Endothelial cell (in vitro differentiated cells): ENCODE measurements around the gene CMIP. TPM values are rescaled to one million over a fixed set of nuclear protein-coding genes. Genes with fewer than 3 reads are reported as not detected.
A peak's percentile ranks its signal among the peaks of the same experiment; 100 is the strongest.
"Not testable (repeated sequence)": the region's sequence is repeated elsewhere in the genome, so short reads cannot be mapped to it uniquely, and the experiment has no call there.

Experiments used
- DNase-seq: peaks from one replicate; pipeline ENCODE4 v3.0.0; 2021; ENCODE audit warnings: low spot score
- H3K27ac Mint-ChIP-seq: one replicate; pipeline ENCODE4 v1.8.0; 2021; ENCODE audit warnings: mixed read lengths, inconsistent platforms; ENCODE audit not compliant: unreplicated experiment
- H3K27me3 Mint-ChIP-seq: one replicate; pipeline ENCODE4 v1.8.0; 2021; ENCODE audit warnings: mild to moderate bottlenecking, moderate library complexity, mixed read lengths, inconsistent platforms; ENCODE audit not compliant: unreplicated experiment
- H3K36me3 Mint-ChIP-seq: one replicate; pipeline ENCODE4 v1.8.0; 2021; ENCODE audit warnings: mild to moderate bottlenecking, low read depth, mixed read lengths, inconsistent platforms; ENCODE audit not compliant: unreplicated experiment
- H3K4me1 Mint-ChIP-seq: one replicate; pipeline ENCODE4 v1.8.0; 2021; ENCODE audit warnings: mild to moderate bottlenecking, mixed read lengths, inconsistent platforms; ENCODE audit not compliant: unreplicated experiment
- H3K4me3 Mint-ChIP-seq: one replicate; pipeline ENCODE4 v1.8.0; 2021; ENCODE audit warnings: mild to moderate bottlenecking, mixed read lengths, inconsistent platforms; ENCODE audit not compliant: unreplicated experiment
- H3K9me3 Mint-ChIP-seq: one replicate; pipeline ENCODE4 v1.8.0; 2021; ENCODE audit warnings: mixed read lengths, inconsistent platforms; ENCODE audit not compliant: unreplicated experiment
- total RNA-seq: library from RNA; stranded (reverse); fragmentation: NEBNext Ultra II Directional; extraction: Animal tissue kit (Norgen Biotek cat#: 25700); gene quantifications from one replicate; pipeline ENCODE4 v1.2.1, GENCODE V29; 2021; ENCODE audit not compliant: unreplicated experiment
- TF ChIP-seq, protein P1 (sequence below): fragments of 200-600 bp; sonication (generic); IDR thresholded peaks from one replicate; pipeline ENCODE4 v1.5.0; 2021; ENCODE audit warnings: antibody characterized with exemption; ENCODE audit not compliant: unreplicated experiment

Gene CMIP
- total RNA-seq, 1 donor from 2014 or later: 98.9 TPM

GRCh38 chr16:81521141-81521626, 76.6 kb downstream of the CMIP start:
- Mint-ChIP-seq H3K27me3 (peaks cover 7% of the 10 kb centered on the region), H3K27ac (no peak overlapping the region), H3K36me3 (peaks cover 8% of the 10 kb centered on the region), H3K4me3 (no peak overlapping the region), H3K9me3 (no peaks in the 10 kb centered on the region), H3K4me1 (peaks cover 17% of the 10 kb centered on the region)
- TF ChIP-seq, protein P1, sequence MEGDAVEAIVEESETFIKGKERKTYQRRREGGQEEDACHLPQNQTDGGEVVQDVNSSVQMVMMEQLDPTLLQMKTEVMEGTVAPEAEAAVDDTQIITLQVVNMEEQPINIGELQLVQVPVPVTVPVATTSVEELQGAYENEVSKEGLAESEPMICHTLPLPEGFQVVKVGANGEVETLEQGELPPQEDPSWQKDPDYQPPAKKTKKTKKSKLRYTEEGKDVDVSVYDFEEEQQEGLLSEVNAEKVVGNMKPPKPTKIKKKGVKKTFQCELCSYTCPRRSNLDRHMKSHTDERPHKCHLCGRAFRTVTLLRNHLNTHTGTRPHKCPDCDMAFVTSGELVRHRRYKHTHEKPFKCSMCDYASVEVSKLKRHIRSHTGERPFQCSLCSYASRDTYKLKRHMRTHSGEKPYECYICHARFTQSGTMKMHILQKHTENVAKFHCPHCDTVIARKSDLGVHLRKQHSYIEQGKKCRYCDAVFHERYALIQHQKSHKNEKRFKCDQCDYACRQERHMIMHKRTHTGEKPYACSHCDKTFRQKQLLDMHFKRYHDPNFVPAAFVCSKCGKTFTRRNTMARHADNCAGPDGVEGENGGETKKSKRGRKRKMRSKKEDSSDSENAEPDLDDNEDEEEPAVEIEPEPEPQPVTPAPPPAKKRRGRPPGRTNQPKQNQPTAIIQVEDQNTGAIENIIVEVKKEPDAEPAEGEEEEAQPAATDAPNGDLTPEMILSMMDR: no peak
- no peak for DNase-seq

GRCh38 chr16:81522108-81522701, 77.6 kb downstream of the CMIP start:
- H3K4me3 Mint-ChIP-seq: no peak overlapping the region
- no peak overlapping the region for H3K27ac Mint-ChIP-seq
- peaks cover 5% of the 10 kb centered on the region for H3K27me3 Mint-ChIP-seq
- DNase-seq: no peak
- no peaks in the 10 kb centered on the region for H3K9me3 Mint-ChIP-seq
- peaks cover 7% of the 10 kb centered on the region for H3K36me3 Mint-ChIP-seq
- peaks cover 20% of the 10 kb centered on the region for H3K4me1 Mint-ChIP-seq
- TF ChIP-seq, protein P1: no peak

DNA sequence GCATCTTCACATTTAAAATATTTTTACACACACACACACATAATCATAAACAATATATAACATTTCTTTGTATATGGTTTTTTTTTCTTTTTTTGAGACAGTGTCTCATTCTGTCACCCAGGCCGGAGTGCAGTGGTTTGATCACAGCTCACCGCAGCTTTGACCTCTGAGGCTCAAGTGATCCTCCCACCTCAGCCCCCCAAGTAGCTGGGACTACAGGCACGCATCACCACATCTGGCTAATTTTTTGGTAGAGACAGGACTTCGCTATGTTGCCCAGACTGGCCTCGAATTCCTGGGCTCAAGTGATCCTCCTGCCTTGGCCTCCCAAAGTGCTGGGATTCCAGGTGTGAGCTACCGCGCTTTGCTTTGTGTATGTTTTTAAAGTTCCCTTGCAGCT, 78.2 kb downstream of the CMIP start:
- H3K27ac Mint-ChIP-seq, H3K9me3 Mint-ChIP-seq, H3K4me3 Mint-ChIP-seq, H3K27me3 Mint-ChIP-seq, DNase-seq, H3K36me3 Mint-ChIP-seq: not testable (repeated sequence)
- peaks cover 18% of the 10 kb centered on the region for H3K4me1 Mint-ChIP-seq

GRCh38 chr16:81523387-81524115, 78.9 kb downstream of the CMIP start:
- Mint-ChIP-seq H3K36me3 (peaks cover 7% of the 10 kb centered on the region), H3K9me3 (no peaks in the 10 kb centered on the region), H3K27me3 (peaks cover 6% of the 10 kb centered on the region), H3K4me1 (peaks cover 18% of the 10 kb centered on the region), H3K27ac (no peak overlapping the region), H3K4me3 (no peak overlapping the region)
- no peak for DNase-seq
- TF ChIP-seq, protein P1: no peak

DNA sequence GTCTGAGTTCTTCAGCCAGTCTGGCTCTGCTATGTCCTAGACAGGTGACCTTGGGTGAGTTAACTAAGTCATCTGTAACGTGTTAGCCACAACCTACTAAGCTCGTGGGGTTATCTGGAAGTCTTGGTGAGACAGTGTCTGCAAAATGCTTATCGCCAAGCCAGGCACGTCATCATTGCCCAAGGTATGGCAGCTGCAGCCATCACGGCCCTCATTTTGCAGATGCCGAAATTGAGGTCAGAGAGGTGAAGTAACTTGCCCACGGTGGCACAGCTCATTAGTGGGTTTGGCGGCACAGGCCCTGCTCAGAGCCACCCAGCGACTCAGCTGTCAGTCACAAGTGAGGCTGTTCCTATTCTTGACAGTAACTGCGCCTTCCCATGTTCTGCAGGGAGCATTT, 79.8 kb downstream of the CMIP start:
- peak overlapping the region; percentile 42 for H3K27ac Mint-ChIP-seq
- TF ChIP-seq, protein P1: no peak
- H3K9me3 Mint-ChIP-seq: no peaks in the 10 kb centered on the region
- peaks cover 18% of the 10 kb centered on the region for H3K4me1 Mint-ChIP-seq
- DNase-seq: no peak
- H3K36me3 Mint-ChIP-seq: peaks cover 7% of the 10 kb centered on the region
- no peak overlapping the region for H3K4me3 Mint-ChIP-seq
- peaks cover 6% of the 10 kb centered on the region for H3K27me3 Mint-ChIP-seq

GRCh38 chr16:81524885-81525284, 80.3 kb downstream of the CMIP start:
- not testable (repeated sequence) for H3K27ac Mint-ChIP-seq, DNase-seq, H3K9me3 Mint-ChIP-seq, H3K36me3 Mint-ChIP-seq, H3K27me3 Mint-ChIP-seq
- Mint-ChIP-seq H3K4me1 (peaks cover 18% of the 10 kb centered on the region), H3K4me3 (peak overlapping the region; percentile 37)
